ENCODE results near the gene NSL1.
"Not testable (repeated sequence)": the region's sequence is repeated elsewhere in the genome, so short reads cannot be mapped to it uniquely, and the experiment has no call there.

NSL1 gene

GRCh38 chr1:212775241-212775640 lies 16.3 kb downstream of the NSL1 start:
- H3K4me3 ChIP-seq (ENCODE audit: low read depth, low read length) = no peak overlapping the region
- no peak for TF ChIP-seq CTCF (IDR thresholded peaks at IDR 0.05; ENCODE audit: insufficient read depth, low read depth, low read length, missing control alignments)
- no peak for DNase-seq (ENCODE audit: low read depth)

DNA sequence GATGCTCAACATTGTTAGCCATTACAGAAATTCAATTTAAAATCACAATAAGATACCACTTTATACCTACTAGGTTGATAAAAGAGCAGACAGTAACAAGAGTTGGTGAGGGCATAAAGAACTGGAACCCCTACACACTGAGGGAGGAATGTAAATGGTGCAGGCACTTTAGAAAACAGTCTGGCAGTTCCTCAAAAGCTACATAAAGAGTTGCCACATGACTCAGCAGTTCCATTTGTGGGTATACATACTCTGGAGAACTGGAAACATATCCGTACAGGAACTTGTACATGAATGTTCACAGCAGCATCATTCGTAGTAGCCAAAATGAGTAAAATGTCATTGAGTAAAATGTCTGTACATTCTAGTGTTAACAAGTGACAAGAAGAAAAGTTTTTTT lies 17.0 kb downstream of the NSL1 start:
- no peak overlapping the region for H3K4me3 ChIP-seq (ENCODE audit: low read depth, low read length)
- no peak for TF ChIP-seq CTCF (IDR thresholded peaks at IDR 0.05; ENCODE audit: insufficient read depth, low read depth, low read length, missing control alignments)
- peak; percentile 22 for DNase-seq (ENCODE audit: low read depth)

GRCh38 chr1:212773011-212773410 lies 18.6 kb downstream of the NSL1 start:
- no peak for TF ChIP-seq CTCF (IDR thresholded peaks at IDR 0.05; ENCODE audit: insufficient read depth, low read depth, low read length, missing control alignments)
- H3K4me3 ChIP-seq (ENCODE audit: low read depth, low read length) = no peak overlapping the region
- DNase-seq (ENCODE audit: low read depth) = no peak

DNA sequence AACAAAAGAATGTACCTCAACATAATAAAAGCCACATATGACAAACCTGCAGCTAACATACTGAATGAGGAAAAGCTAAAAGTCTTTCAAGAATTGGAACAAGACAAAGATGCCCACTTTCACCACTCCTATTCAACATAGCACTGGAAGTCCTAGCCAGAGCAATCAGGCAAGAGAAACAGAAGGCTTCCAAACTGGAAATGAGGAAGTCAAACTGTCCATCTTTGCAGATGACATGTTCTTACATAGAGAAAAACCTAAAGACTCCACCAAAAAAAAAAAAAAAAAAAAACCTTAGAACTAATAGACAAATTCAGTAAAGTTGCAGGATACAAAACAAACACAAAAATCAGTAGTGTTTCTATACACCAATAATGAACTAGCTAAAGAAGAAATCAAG lies 20.2 kb downstream of the NSL1 start:
- no peak for DNase-seq (ENCODE audit: low read depth)
- TF ChIP-seq CTCF (IDR thresholded peaks at IDR 0.05; ENCODE audit: insufficient read depth, low read depth, low read length, missing control alignments) = no peak
- H3K4me3 ChIP-seq (ENCODE audit: low read depth, low read length) = no peak overlapping the region

- peak; percentile 43 for DNase-seq (ENCODE audit: low read depth)
- no peak for TF ChIP-seq CTCF (IDR thresholded peaks at IDR 0.05; ENCODE audit: insufficient read depth, low read depth, low read length, missing control alignments)
- no peak overlapping the region for H3K4me3 ChIP-seq (ENCODE audit: low read depth, low read length)
These were observed 22.0 kb downstream of the NSL1 start for GRCh38 chr1:212769459-212770167.

GRCh38 chr1:212766825-212767224 lies 24.8 kb downstream of the NSL1 start:
- not testable (repeated sequence) for H3K4me3 ChIP-seq (ENCODE audit: low read depth, low read length); DNase-seq (ENCODE audit: low read depth)

- not testable (repeated sequence) for H3K4me3 ChIP-seq (ENCODE audit: low read depth, low read length); DNase-seq (ENCODE audit: low read depth)
These were observed 26.8 kb downstream of the NSL1 start for GRCh38 chr1:212764718-212765281.

DNA sequence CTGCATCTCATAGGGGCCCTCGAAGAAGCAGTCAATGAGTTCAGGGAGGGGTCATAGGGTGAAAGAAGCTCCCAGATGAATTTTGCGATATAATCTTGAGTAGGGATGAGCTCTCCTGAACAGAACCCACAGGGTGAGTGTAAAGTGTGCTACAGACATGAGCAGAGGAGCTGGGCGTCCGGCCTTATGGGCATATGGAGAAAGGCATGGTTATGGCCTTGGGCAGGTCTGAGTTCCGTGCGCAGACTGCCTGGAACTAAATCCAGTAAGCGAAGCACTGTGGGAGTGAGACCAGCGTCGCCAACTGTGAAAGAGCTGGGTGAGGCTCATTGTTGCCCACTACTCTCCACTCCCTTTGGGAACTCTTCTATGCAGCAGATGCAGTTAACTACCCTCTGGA lies 28.7 kb downstream of the NSL1 start:
- no peak overlapping the region for H3K4me3 ChIP-seq (ENCODE audit: low read depth, low read length)
- DNase-seq (ENCODE audit: low read depth) = no peak
- TF ChIP-seq CTCF (IDR thresholded peaks at IDR 0.05; ENCODE audit: insufficient read depth, low read depth, low read length, missing control alignments) = no peak

Measured in GM12865 (cell line).